Measurements from ENCODE around the gene PODXL. TPM values are rescaled to one million over a fixed set of nuclear protein-coding genes. Genes with fewer than 3 reads are reported as not detected.

Gene PODXL
- polyA plus RNA-seq, 2 of the 4 experiments (the other 2 are of a cell fraction), result 13.2 to 35.3 TPM

DNA sequence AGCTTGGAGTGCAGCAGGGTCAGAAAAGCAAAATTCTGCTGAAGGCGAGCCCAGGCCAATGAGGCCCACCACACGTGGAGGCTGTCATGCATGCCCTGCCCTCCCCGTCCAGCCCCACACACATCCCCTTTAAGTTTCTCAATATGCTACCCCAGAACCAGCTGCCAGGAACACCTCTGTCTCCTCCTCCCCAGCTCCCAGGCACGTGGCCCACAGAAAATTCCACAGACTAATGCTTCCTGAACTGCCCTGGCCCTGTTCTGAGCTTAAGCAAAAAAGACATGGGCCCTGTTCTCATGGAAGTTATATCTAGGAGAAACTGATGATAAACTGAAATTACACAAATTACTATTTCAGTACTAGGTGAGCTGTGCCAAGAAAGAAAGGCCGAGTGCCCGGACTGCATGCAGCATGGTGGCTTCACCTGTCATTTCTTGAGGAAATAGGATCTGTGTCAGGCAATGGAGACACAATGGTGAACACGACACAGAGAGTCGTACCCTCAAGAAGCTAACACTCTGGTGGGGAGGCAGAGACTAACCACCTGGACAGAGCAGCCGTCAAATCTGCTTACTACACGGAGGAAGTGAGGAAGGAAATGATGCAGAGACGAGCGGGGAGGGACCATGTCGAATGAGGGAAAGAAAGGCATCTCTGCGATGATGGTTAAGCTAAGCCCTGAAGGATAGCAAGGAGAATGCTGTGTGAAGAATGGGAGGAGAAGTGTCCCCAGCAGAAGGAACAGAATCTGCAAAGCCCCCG lies 44.5 kb downstream of the PODXL start:
- WGBS (ENCODE audit: missing lambda C conversion rate), result 90% methylated on average over 15 of the region's 15 CpGs
- H3K4me2 ChIP-seq, result no peak overlapping the region
- H3K9me3 ChIP-seq, result no peaks in the 10 kb centered on the region
- no peak for DNase-seq (ENCODE audit: low read depth in 1 of 2, low spot score in 1 of 2)
- no peak for FAIRE-seq
- ChIA-PET POLR2A (no interaction called here), CTCF (interaction anchor here (0.7 to 11.9 kb wide), 17 partner anchors 8 to 472 kb away, joined by 3 to 212 read pairs (median 6); no protein-coding TSS in a partner anchor)
- H3K27ac ChIP-seq, result no peak overlapping the region
- no peak overlapping the region for H3K4me3 ChIP-seq
- TF ChIP-seq ZSCAN20 (CRISPR knock-in tag; IDR thresholded peaks at IDR 0.05), result no peak
- peaks cover 10% of the 10 kb centered on the region; the same call in 2 of the 3 replicates for H3K4me1 ChIP-seq
- no peak for ATAC-seq

DNA sequence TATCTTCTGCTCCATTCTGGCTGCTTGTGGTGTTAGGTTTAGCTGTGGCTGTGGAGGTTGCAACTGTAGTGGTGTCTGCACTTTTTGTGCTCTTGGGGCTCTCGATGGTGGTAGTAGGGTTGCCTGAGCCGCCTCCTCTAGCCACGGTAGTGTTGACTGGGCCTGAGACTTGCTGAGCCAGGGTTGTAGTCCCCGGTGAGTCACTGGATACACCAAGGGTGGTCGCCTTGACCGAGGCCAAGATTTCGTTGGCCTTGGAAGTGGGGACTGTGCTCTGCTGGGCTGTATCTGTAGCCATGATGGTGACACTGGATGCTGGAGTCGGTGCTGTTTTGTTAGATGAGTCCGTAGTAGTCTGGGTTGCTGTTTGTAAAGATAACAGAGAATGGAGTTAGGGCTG lies 45.4 kb downstream of the PODXL start:
- Histone ChIP-seq H3K4me3 (no peak overlapping the region), H3K9me3 (no peaks in the 10 kb centered on the region), H3K4me1 (peaks cover 10% of the 10 kb centered on the region; the same call in 2 of the 3 replicates), H3K27ac (no peak overlapping the region), H3K4me2 (no peak overlapping the region)
- TF ChIP-seq, protein P1, sequence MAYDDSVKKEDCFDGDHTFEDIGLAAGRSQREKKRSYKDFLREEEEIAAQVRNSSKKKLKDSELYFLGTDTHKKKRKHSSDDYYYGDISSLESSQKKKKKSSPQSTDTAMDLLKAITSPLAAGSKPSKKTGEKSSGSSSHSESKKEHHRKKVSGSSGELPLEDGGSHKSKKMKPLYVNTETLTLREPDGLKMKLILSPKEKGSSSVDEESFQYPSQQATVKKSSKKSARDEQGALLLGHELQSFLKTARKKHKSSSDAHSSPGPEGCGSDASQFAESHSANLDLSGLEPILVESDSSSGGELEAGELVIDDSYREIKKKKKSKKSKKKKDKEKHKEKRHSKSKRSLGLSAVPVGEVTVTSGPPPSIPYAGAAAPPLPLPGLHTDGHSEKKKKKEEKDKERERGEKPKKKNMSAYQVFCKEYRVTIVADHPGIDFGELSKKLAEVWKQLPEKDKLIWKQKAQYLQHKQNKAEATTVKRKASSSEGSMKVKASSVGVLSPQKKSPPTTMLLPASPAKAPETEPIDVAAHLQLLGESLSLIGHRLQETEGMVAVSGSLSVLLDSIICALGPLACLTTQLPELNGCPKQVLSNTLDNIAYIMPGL (CRISPR knock-in tag; IDR thresholded peaks at IDR 0.05; ENCODE audit: borderline replicate concordance), result no peak
- TF ChIP-seq, protein P2, sequence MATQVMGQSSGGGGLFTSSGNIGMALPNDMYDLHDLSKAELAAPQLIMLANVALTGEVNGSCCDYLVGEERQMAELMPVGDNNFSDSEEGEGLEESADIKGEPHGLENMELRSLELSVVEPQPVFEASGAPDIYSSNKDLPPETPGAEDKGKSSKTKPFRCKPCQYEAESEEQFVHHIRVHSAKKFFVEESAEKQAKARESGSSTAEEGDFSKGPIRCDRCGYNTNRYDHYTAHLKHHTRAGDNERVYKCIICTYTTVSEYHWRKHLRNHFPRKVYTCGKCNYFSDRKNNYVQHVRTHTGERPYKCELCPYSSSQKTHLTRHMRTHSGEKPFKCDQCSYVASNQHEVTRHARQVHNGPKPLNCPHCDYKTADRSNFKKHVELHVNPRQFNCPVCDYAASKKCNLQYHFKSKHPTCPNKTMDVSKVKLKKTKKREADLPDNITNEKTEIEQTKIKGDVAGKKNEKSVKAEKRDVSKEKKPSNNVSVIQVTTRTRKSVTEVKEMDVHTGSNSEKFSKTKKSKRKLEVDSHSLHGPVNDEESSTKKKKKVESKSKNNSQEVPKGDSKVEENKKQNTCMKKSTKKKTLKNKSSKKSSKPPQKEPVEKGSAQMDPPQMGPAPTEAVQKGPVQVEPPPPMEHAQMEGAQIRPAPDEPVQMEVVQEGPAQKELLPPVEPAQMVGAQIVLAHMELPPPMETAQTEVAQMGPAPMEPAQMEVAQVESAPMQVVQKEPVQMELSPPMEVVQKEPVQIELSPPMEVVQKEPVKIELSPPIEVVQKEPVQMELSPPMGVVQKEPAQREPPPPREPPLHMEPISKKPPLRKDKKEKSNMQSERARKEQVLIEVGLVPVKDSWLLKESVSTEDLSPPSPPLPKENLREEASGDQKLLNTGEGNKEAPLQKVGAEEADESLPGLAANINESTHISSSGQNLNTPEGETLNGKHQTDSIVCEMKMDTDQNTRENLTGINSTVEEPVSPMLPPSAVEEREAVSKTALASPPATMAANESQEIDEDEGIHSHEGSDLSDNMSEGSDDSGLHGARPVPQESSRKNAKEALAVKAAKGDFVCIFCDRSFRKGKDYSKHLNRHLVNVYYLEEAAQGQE (IDR thresholded peaks at IDR 0.05), result no peak
- TF ChIP-seq HOXA7 (CRISPR knock-in tag; IDR thresholded peaks at IDR 0.05) (no peak), POLR2AphosphoS2 (conservative IDR thresholded peaks at IDR 0.05; ENCODE audit: low read length) (no peak), HOXB13 (CRISPR knock-in tag; IDR thresholded peaks at IDR 0.05; ENCODE audit: low read depth) (no peak), ZSCAN20 (CRISPR knock-in tag; IDR thresholded peaks at IDR 0.05) (no peak), RCOR1 (IDR thresholded peaks at IDR 0.05; ENCODE audit: low read depth, low read length) (no peak), RNF2 (IDR thresholded peaks at IDR 0.05; ENCODE audit: borderline replicate concordance, low read depth) (no peak), PHF8 (IDR thresholded peaks at IDR 0.05; ENCODE audit: borderline replicate concordance, low read depth) (no peak), MAZ (IDR thresholded peaks at IDR 0.05; ENCODE audit: borderline replicate concordance, low read depth, low read length) (no peak)
- TF ChIP-seq, protein P3, sequence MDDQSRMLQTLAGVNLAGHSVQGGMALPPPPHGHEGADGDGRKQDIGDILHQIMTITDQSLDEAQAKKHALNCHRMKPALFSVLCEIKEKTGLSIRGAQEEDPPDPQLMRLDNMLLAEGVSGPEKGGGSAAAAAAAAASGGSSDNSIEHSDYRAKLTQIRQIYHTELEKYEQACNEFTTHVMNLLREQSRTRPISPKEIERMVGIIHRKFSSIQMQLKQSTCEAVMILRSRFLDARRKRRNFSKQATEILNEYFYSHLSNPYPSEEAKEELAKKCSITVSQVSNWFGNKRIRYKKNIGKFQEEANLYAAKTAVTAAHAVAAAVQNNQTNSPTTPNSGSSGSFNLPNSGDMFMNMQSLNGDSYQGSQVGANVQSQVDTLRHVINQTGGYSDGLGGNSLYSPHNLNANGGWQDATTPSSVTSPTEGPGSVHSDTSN (IDR thresholded peaks at IDR 0.05), result no peak
- no peak for DNase-seq (ENCODE audit: low read depth in 1 of 2, low spot score in 1 of 2)
- 80% methylated on average over 9 of the region's 9 CpGs for WGBS (ENCODE audit: missing lambda C conversion rate)
- POLR2A ChIA-PET, result no interaction called here
- no peak for ATAC-seq
- no peak for FAIRE-seq
- CTCF ChIA-PET, result interaction anchor here (1.1 to 11.9 kb wide), 9 partner anchors 10 to 146 kb away, joined by 3 to 212 read pairs (median 6); no protein-coding TSS in a partner anchor

DNA sequence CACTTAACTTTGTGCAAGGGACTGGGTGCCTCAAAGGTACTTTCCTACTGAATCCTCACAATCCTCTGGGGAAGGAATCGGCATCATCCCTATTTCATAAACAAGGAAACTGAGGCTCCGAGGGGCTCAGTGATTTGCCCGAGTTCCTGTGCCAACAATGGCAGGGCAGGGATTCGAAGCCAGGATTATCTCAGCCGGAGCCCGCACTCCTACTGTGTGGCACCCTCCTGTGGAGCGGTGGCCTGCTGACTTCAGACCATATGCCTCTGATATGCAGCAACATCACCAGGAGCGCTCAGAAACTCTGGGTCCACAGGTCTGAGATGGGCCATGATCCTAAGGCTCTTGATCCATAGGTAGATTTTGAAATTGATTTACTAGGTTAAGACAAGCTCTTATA lies 46.6 kb downstream of the PODXL start:
- Histone ChIP-seq H3K4me1 (peaks cover 12% of the 10 kb centered on the region; the same call in 2 of the 3 replicates), H3K4me2 (no peak overlapping the region), H3K27ac (no peak overlapping the region), H3K9me3 (no peaks in the 10 kb centered on the region), H3K4me3 (no peak overlapping the region)
- ChIA-PET POLR2A (no interaction called here), CTCF (interaction anchor here (0.9 to 11.9 kb wide), 8 partner anchors 16 to 147 kb away, joined by 3 to 212 read pairs (median 6); no protein-coding TSS in a partner anchor)
- 100% methylated on average over 5 of the region's 8 CpGs for WGBS (ENCODE audit: missing lambda C conversion rate)
- ATAC-seq (no peak), FAIRE-seq (no peak), DNase-seq (ENCODE audit: low read depth in 1 of 2, low spot score in 1 of 2) (no peak)
- no peak for TF ChIP-seq HOXA7 (CRISPR knock-in tag; IDR thresholded peaks at IDR 0.05)
- TF ChIP-seq, protein P2 (IDR thresholded peaks at IDR 0.05), result no peak
- TF ChIP-seq SMC3 (IDR thresholded peaks at IDR 0.05), result no peak
- no peak for TF ChIP-seq ESRRA (IDR thresholded peaks at IDR 0.05; ENCODE audit: borderline replicate concordance, low read length)
- TF ChIP-seq HEYL (CRISPR knock-in tag; IDR thresholded peaks at IDR 0.05), result no peak
- TF ChIP-seq JUNB (IDR thresholded peaks at IDR 0.05), result no peak
- TF ChIP-seq, protein P4, sequence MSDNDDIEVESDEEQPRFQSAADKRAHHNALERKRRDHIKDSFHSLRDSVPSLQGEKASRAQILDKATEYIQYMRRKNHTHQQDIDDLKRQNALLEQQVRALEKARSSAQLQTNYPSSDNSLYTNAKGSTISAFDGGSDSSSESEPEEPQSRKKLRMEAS (IDR thresholded peaks at IDR 0.05), result no peak
- TF ChIP-seq CHD4 (IDR thresholded peaks at IDR 0.05; ENCODE audit: borderline replicate concordance), result no peak
- no peak for TF ChIP-seq SREBF2 (IDR thresholded peaks at IDR 0.05)
- TF ChIP-seq NR3C1 (IDR thresholded peaks at IDR 0.05), result no peak
- TF ChIP-seq RNF2 (IDR thresholded peaks at IDR 0.05; ENCODE audit: borderline replicate concordance, low read depth), result no peak

All from A549 (cell line).